ENCODE results near the gene LSM2.
"Not testable (repeated sequence)": the region's sequence is repeated elsewhere in the genome, so short reads cannot be mapped to it uniquely, and the experiment has no call there.

The LSM2 gene

GRCh38 chr6:31825553-31825952, 18.8 kb upstream of the LSM2 start:
- no peaks in the 10 kb centered on the region for H3K36me3 ChIP-seq (ENCODE audit: insufficient read depth, low read length)
- H3K27me3 ChIP-seq (ENCODE audit: insufficient read depth, low read length, poor library complexity, severe bottlenecking): no peaks in the 10 kb centered on the region
- peaks cover 7% of the 10 kb centered on the region; the same call in 1 of the 2 replicates for H3K79me2 ChIP-seq (ENCODE audit: insufficient read depth, low read length)
- no peak overlapping the region for H3K4me3 ChIP-seq (ENCODE audit: low read length, poor library complexity, severe bottlenecking)
- no peaks in the 10 kb centered on the region for H3K9me3 ChIP-seq (ENCODE audit: insufficient read depth, low read depth, low read length)
- H3F3A ChIP-seq (ENCODE audit: low read depth): peaks cover 8% of the 10 kb centered on the region
- H4K20me1 ChIP-seq (ENCODE audit: insufficient read depth, low read length, poor library complexity, severe bottlenecking): no peaks in the 10 kb centered on the region
- H3K4me2 ChIP-seq (ENCODE audit: low read depth, low read length, poor library complexity, severe bottlenecking): no peak overlapping the region
- no peaks in the 10 kb centered on the region for H3K9me2 ChIP-seq (replicated peaks; ENCODE audit: low read depth, low read length)
- no peak overlapping the region for H2AFZ ChIP-seq (ENCODE audit: low read length)
- TF ChIP-seq EZH2phosphoT487 (IDR thresholded peaks at IDR 0.05; ENCODE audit: borderline replicate concordance) (no peak), CTCF (conservative IDR thresholded peaks at IDR 0.05; ENCODE audit: low read length) (no peak)
- peaks cover 22% of the 10 kb centered on the region for H3K4me1 ChIP-seq (ENCODE audit: insufficient read depth, low read length, poor library complexity, severe bottlenecking)
- no peak overlapping the region for H3K9ac ChIP-seq (ENCODE audit: low read depth, low read length, poor library complexity, severe bottlenecking)

- not testable (repeated sequence) for H3K4me3 ChIP-seq (ENCODE audit: low read length, poor library complexity, severe bottlenecking); H2AFZ ChIP-seq (ENCODE audit: low read length); H3K36me3 ChIP-seq (ENCODE audit: insufficient read depth, low read length); H3K27me3 ChIP-seq (ENCODE audit: insufficient read depth, low read length, poor library complexity, severe bottlenecking); H3K79me2 ChIP-seq (ENCODE audit: insufficient read depth, low read length); H3F3A ChIP-seq (ENCODE audit: low read depth); H3K9me2 ChIP-seq (replicated peaks; ENCODE audit: low read depth, low read length); H3K9me3 ChIP-seq (ENCODE audit: insufficient read depth, low read depth, low read length); H3K9ac ChIP-seq (ENCODE audit: low read depth, low read length, poor library complexity, severe bottlenecking); H3K4me2 ChIP-seq (ENCODE audit: low read depth, low read length, poor library complexity, severe bottlenecking); H4K20me1 ChIP-seq (ENCODE audit: insufficient read depth, low read length, poor library complexity, severe bottlenecking)
- peaks cover 22% of the 10 kb centered on the region for H3K4me1 ChIP-seq (ENCODE audit: insufficient read depth, low read length, poor library complexity, severe bottlenecking)
Observed at GRCh38 chr6:31823592-31824196, 16.9 kb upstream of the LSM2 start.

- TF ChIP-seq CTCF (conservative IDR thresholded peaks at IDR 0.05; ENCODE audit: low read length) (no peak), EZH2phosphoT487 (IDR thresholded peaks at IDR 0.05; ENCODE audit: borderline replicate concordance) (no peak)
- peaks cover 22% of the 10 kb centered on the region for H3K4me1 ChIP-seq (ENCODE audit: insufficient read depth, low read length, poor library complexity, severe bottlenecking)
Observed at GRCh38 chr6:31822036-31822821, 15.5 kb upstream of the LSM2 start.

More at GRCh38 chr6:31822036-31822821, 15.5 kb upstream of the LSM2 start:
- H3K4me2 ChIP-seq (ENCODE audit: low read depth, low read length, poor library complexity, severe bottlenecking): peak overlapping the region; percentile 74
- peaks cover 6% of the 10 kb centered on the region; the same call in 1 of the 2 replicates for H3F3A ChIP-seq (ENCODE audit: low read depth)
- peak overlapping the region; percentile 94 for H2AFZ ChIP-seq (ENCODE audit: low read length)
- no peaks in the 10 kb centered on the region for H3K9me3 ChIP-seq (ENCODE audit: insufficient read depth, low read depth, low read length)
- H3K36me3 ChIP-seq (ENCODE audit: insufficient read depth, low read length): no peaks in the 10 kb centered on the region
- no peaks in the 10 kb centered on the region for H3K9me2 ChIP-seq (replicated peaks; ENCODE audit: low read depth, low read length)
- H3K27me3 ChIP-seq (ENCODE audit: insufficient read depth, low read length, poor library complexity, severe bottlenecking): no peaks in the 10 kb centered on the region
- no peaks in the 10 kb centered on the region for H3K79me2 ChIP-seq (ENCODE audit: insufficient read depth, low read length)
- peak overlapping the region; percentile 77 for H3K9ac ChIP-seq (ENCODE audit: low read depth, low read length, poor library complexity, severe bottlenecking)
- peak overlapping the region; percentile 77 for H3K4me3 ChIP-seq (ENCODE audit: low read length, poor library complexity, severe bottlenecking)
- H4K20me1 ChIP-seq (ENCODE audit: insufficient read depth, low read length, poor library complexity, severe bottlenecking): no peaks in the 10 kb centered on the region

All from Loucy (cell line).